Omental fat pad (tissue), 4 donors: ENCODE data around the gene UBL7. TPM values are rescaled to one million over a fixed set of nuclear protein-coding genes. Genes with fewer than 3 reads are reported as not detected.

ENCODE experiments used
- ATAC-seq: fragments of 150-250 bp; one replicate; pipeline ENCODE4 v1.9.1; 2016; ENCODE audit warnings: mild to moderate bottlenecking, moderate library complexity; ENCODE audit not compliant: low FRiP score
- DNase-seq: peaks from one replicate; pipeline ENCODE4 v3.0.0-alpha.2; 2019; ENCODE audit warnings: low spot score
- CTCF ChIP-seq, 3 donors: fragments of 450-650 bp; IDR thresholded peaks; one replicate each; pipeline ENCODE4 v1.5.1; 2016 to 2017; ENCODE audit warnings: antibody characterized with exemption in 3 of 3, mild to moderate bottlenecking in 3 of 3, moderate library complexity in 2 of 3
- total RNA-seq, 4 donors: library from RNA; depleted of rRNA; stranded (reverse); fragments of >200 nt; gene quantifications; one replicate each; pipeline ENCODE4 v1.1.0, GENCODE V29; 2016

Gene UBL7
- total RNA-seq, 4 donors from 2014 or later: 28.0 to 39.2 (median 34.8) TPM

DNA sequence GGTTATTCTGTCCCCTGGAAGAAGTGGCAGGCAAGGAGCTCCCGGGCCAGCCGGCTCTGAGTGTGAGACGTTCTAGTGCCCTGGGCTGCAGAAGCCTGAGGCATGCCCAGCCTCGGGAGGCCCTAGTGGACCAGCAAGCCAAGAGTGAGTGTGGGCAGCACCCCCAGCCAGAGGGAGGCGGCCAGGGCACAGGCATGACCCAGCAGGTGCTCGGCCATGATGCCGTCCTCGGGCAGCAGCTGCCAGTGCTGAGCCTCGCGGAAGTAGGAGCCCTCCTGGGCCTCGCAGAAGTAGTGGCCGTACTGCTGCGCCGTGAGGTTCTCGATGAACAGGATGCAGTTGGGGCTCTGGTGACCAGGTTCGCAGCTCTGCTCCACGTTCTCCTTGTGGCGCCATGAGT lies 50.5 kb downstream of the UBL7 start:
- ATAC-seq (no peak), DNase-seq (no peak)
- no peak for TF ChIP-seq CTCF (IDR thresholded peaks at IDR 0.05)

DNA sequence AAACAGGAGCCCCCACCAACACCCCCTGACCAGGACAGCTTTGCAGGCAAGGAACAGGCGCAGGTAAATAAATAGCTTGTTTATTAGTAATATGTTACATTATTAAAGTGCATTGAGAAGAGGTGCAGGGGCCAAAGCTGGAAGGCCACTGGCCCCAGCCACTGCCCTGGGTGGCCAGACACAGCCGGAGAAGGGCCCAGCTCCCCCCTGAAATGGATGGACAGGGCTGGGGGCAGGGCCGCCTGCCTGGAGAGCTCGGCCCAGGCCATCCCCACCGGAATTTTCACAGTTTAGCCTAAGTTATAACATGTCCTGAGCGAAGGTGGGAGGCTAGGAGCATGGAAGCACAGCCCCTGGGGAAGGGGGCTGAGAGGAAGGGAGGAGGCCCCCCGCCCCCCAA lies 51.7 kb downstream of the UBL7 start:
- no peak for TF ChIP-seq CTCF (IDR thresholded peaks at IDR 0.05)

DNA sequence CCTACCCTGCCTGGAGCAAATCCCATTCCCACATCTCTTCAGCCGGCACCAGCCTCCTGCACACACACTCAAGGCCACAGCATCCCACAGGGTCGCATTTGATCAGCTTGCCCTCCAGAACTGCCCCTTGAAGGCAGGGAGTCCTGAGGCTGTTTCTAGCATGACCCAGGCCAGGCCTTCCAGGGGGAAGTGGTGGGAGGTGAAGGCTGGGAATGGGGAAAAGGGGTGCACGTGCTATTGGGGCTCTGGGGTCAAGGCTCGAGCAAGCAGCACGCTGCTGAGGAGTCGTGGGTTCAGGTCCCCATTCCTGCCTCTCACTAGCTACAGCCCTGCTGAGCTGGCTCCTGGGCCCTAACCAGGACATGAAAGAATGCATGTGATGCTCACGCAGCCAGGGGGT lies 52.1 kb downstream of the UBL7 start:
- TF ChIP-seq CTCF (IDR thresholded peaks at IDR 0.05): no peak
- DNase-seq (no peak), ATAC-seq (no peak)

More for the DNA sequence above, 51.7 kb downstream of the UBL7 start:
- DNase-seq (no peak), ATAC-seq (no peak)

DNA sequence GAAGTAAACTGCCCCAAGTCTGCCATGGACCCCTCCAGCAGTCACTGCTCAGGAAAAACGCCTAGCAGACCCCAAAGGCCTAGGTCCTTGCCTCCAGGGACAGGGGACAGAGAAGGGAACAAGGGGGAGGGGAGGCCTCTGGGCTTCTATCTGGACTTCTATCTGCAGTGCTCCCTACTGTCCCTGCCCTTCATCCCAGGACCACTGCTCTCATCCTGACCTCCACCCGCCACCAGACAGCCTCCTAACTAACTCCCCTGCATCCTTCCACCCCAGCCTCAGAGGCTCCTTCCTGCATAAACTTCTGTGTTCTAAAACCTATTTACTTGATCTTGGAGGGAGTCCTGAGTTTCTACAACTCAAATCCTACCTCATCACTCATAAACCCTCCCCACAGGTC lies 52.6 kb downstream of the UBL7 start:
- ATAC-seq (no peak), DNase-seq (no peak)
- TF ChIP-seq CTCF (IDR thresholded peaks at IDR 0.05): no peak

GRCh38 chr15:74406992-74407705 lies 53.8 kb downstream of the UBL7 start:
- DNase-seq: no peak
- TF ChIP-seq CTCF (IDR thresholded peaks at IDR 0.05): no peak
- ATAC-seq: peak; percentile 91

DNA sequence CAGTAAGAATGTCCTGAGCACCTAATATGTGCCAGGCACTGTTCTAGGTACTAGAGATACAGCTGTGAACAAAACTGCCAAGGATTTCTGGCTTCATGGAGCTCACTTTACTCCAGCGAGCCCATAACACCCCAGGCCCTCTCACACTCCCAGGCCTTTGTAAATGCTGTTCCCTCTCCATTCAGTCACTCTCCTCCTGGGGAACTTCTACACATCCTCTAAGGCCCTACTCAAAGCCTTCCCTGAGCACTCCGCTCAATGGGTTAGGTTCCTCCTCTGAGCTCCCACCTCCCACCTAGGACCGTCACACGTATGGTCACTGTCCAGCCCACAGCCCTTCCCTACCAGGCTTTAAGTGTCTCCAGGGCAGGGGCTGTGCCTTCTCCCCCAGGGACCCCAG lies 54.4 kb downstream of the UBL7 start:
- DNase-seq (no peak), ATAC-seq (no peak)
- TF ChIP-seq CTCF (IDR thresholded peaks at IDR 0.05): no peak

DNA sequence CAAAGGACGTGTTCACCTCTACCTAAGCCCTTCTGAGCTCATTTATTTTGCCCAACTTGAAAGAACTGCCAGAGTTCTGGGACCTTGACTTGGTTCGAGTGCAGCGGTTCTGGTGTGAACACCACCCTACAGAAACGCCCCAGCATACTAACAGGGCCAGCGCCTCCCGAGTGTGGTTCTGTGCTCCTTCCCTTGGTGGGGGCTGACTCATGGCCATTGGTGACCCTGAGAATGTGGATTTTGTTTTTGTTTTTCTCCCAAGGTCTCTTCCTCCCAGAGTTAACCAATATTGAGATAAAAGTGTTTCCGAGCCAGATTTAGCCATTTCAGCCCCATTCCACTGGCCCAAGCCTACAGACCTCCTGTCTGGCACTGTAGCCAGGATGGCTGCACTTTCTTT lies 55.1 kb downstream of the UBL7 start:
- ATAC-seq: no peak
- TF ChIP-seq CTCF (IDR thresholded peaks at IDR 0.05): no peak
- DNase-seq: no peak
